WTC11 (cell line): ENCODE data around the gene C1QTNF12. TPM values are rescaled to one million over a fixed set of nuclear protein-coding genes. Genes with fewer than 3 reads are reported as not detected.

ENCODE experiments used
- ATAC-seq: fragments of 200-7000 bp; cut with Tn5 transposase; 2 replicates; pipeline ENCODE4 v1.10.0; 2021; ENCODE audit warnings: mild to moderate bottlenecking, moderate library complexity
- CTCF ChIA-PET: fragments of 300-600 bp; sonication (Branson Sonifier 250); formaldehyde crosslinking; loops from one replicate; lab custom pipeline; 2021; ENCODE audit warnings: antibody characterized with exemption; lab: Charles Lee
- POLR2A ChIA-PET: fragments of 350-600 bp; sonication (Branson Sonifier 250); formaldehyde crosslinking; loops from one replicate; lab custom pipeline; 2021; ENCODE audit warnings: antibody characterized with exemption; lab: Charles Lee
- DNase-seq: peaks from one replicate; pipeline ENCODE4 v3.0.0; 2021; ENCODE audit warnings: low spot score
- H3K27ac Mint-ChIP-seq: 2 replicates; pipeline ENCODE4 v1.8.0; 2021; ENCODE audit warnings: mixed read lengths
- H3K27me3 Mint-ChIP-seq: 2 replicates; pipeline ENCODE4 v1.8.0; 2021; ENCODE audit warnings: low read depth, mild to moderate bottlenecking, moderate library complexity, mixed read lengths
- H3K36me3 Mint-ChIP-seq: 2 replicates; pipeline ENCODE4 v1.8.0; 2021; ENCODE audit warnings: mixed read lengths
- H3K4me1 Mint-ChIP-seq: 2 replicates; pipeline ENCODE4 v1.8.0; 2022; ENCODE audit warnings: mixed read lengths
- H3K4me3 Mint-ChIP-seq: 2 replicates; pipeline ENCODE4 v1.8.0; 2021; ENCODE audit warnings: mild to moderate bottlenecking, moderate library complexity, mixed read lengths
- H3K9me3 Mint-ChIP-seq: 2 replicates; pipeline ENCODE4 v1.8.0; 2021; ENCODE audit warnings: mixed read lengths
- CREB1 ChIP-seq: sonication (generic); formaldehyde crosslinking; IDR thresholded peaks from 2 replicates; pipeline ENCODE4 v1.8.0; 2023; ENCODE audit warnings: mild to moderate bottlenecking, missing genetic modification reagents
- EMX1 ChIP-seq: fragments of 250-450 bp; sonication (Bioruptor Pico); IDR thresholded peaks from 2 replicates; pipeline ENCODE4 v1.8.0; 2021; ENCODE audit warnings: mild to moderate bottlenecking
- GTF2I ChIP-seq: fragments of 250-450 bp; sonication (Bioruptor Pico); conservative IDR thresholded peaks from 2 replicates; pipeline ENCODE4 v1.4.0; 2021; ENCODE audit warnings: mild to moderate bottlenecking
- IRF2 ChIP-seq: sonication (generic); formaldehyde crosslinking; IDR thresholded peaks from 2 replicates; pipeline ENCODE4 v1.8.0; 2022; ENCODE audit warnings: low read depth, missing genetic modification reagents, borderline replicate concordance
- MXD4 ChIP-seq: fragments of 250-450 bp; sonication (Bioruptor Pico); IDR thresholded peaks from 2 replicates; pipeline ENCODE4 v1.8.0; 2021; ENCODE audit warnings: mild to moderate bottlenecking, moderate library complexity, borderline replicate concordance
- MYBL2 ChIP-seq: sonication (generic); formaldehyde crosslinking; IDR thresholded peaks from 2 replicates; pipeline ENCODE4 v1.8.1; 2023; ENCODE audit warnings: mild to moderate bottlenecking, moderate library complexity, missing genetic modification reagents
- NFATC4 ChIP-seq: fragments of 250-450 bp; sonication (Bioruptor Pico); IDR thresholded peaks from 2 replicates; pipeline ENCODE4 v1.9.0; 2021; ENCODE audit warnings: mild to moderate bottlenecking
- PRDM15 ChIP-seq: sonication (generic); formaldehyde crosslinking; IDR thresholded peaks from 2 replicates; pipeline ENCODE4 v1.8.0; 2022; ENCODE audit warnings: missing genetic modification reagents
- TEAD4 ChIP-seq: sonication (generic); formaldehyde crosslinking; IDR thresholded peaks from 2 replicates; pipeline ENCODE4 v1.8.0; 2022; ENCODE audit warnings: mild to moderate bottlenecking, missing genetic modification reagents
- total RNA-seq: library from RNA; stranded (reverse); gene quantifications from 3 replicates; pipeline ENCODE4 v1.2.3, GENCODE V29; 2021
- TF ChIP-seq, protein P1 (sequence below): sonication (generic); formaldehyde crosslinking; IDR thresholded peaks from 2 replicates; pipeline ENCODE4 v1.8.0; 2023; ENCODE audit warnings: missing genetic modification reagents, mild to moderate bottlenecking, borderline replicate concordance
- TF ChIP-seq, protein P2 (sequence below): fragments of 250-450 bp; sonication (Bioruptor Pico); IDR thresholded peaks from 2 replicates; pipeline ENCODE4 v2.1.2; 2022; ENCODE audit warnings: mild to moderate bottlenecking, moderate library complexity
- TF ChIP-seq, protein P3 (sequence below): fragments of 250-450 bp; sonication (Bioruptor Pico); IDR thresholded peaks from 2 replicates; pipeline ENCODE4 v1.9.0; 2021; ENCODE audit warnings: moderate library complexity, mild to moderate bottlenecking, inconsistent platforms, borderline replicate concordance
- TF ChIP-seq, protein P4 (sequence below): sonication (generic); formaldehyde crosslinking; conservative IDR thresholded peaks from 2 replicates; pipeline ENCODE4 v1.8.1; 2023; ENCODE audit warnings: mild to moderate bottlenecking, low read depth, missing genetic modification reagents, moderate library complexity
- TF ChIP-seq, protein P5 (sequence below): sonication (generic); formaldehyde crosslinking; IDR thresholded peaks from 2 replicates; pipeline ENCODE4 v1.8.0; 2022; ENCODE audit warnings: mild to moderate bottlenecking, missing genetic modification reagents

The C1QTNF12 gene
- total RNA-seq, 1 experiment from 2014 or later = 10.3 TPM

- Mint-ChIP-seq H3K27me3 (no peaks in the 10 kb centered on the region), H3K27ac (no peak overlapping the region), H3K9me3 (peaks cover 3% of the 10 kb centered on the region; the same call in 1 of the 2 replicates), H3K4me3 (peak overlapping the region; percentile 60), H3K36me3 (peaks cover 10% of the 10 kb centered on the region), H3K4me1 (peaks cover 10% of the 10 kb centered on the region)
- ChIA-PET CTCF (no interaction called here), POLR2A (no interaction called here)
- DNase-seq = no peak
- no peak for ATAC-seq
- TF ChIP-seq, protein P1, sequence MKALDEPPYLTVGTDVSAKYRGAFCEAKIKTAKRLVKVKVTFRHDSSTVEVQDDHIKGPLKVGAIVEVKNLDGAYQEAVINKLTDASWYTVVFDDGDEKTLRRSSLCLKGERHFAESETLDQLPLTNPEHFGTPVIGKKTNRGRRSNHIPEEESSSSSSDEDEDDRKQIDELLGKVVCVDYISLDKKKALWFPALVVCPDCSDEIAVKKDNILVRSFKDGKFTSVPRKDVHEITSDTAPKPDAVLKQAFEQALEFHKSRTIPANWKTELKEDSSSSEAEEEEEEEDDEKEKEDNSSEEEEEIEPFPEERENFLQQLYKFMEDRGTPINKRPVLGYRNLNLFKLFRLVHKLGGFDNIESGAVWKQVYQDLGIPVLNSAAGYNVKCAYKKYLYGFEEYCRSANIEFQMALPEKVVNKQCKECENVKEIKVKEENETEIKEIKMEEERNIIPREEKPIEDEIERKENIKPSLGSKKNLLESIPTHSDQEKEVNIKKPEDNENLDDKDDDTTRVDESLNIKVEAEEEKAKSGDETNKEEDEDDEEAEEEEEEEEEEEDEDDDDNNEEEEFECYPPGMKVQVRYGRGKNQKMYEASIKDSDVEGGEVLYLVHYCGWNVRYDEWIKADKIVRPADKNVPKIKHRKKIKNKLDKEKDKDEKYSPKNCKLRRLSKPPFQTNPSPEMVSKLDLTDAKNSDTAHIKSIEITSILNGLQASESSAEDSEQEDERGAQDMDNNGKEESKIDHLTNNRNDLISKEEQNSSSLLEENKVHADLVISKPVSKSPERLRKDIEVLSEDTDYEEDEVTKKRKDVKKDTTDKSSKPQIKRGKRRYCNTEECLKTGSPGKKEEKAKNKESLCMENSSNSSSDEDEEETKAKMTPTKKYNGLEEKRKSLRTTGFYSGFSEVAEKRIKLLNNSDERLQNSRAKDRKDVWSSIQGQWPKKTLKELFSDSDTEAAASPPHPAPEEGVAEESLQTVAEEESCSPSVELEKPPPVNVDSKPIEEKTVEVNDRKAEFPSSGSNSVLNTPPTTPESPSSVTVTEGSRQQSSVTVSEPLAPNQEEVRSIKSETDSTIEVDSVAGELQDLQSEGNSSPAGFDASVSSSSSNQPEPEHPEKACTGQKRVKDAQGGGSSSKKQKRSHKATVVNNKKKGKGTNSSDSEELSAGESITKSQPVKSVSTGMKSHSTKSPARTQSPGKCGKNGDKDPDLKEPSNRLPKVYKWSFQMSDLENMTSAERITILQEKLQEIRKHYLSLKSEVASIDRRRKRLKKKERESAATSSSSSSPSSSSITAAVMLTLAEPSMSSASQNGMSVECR (CRISPR knock-in tag) = no peak
- TF ChIP-seq NFATC4 (CRISPR knock-in tag) (no peak), TEAD4 (CRISPR knock-in tag) (no peak), MXD4 (CRISPR knock-in tag) (no peak), GTF2I (no peak)
- TF ChIP-seq, protein P2, sequence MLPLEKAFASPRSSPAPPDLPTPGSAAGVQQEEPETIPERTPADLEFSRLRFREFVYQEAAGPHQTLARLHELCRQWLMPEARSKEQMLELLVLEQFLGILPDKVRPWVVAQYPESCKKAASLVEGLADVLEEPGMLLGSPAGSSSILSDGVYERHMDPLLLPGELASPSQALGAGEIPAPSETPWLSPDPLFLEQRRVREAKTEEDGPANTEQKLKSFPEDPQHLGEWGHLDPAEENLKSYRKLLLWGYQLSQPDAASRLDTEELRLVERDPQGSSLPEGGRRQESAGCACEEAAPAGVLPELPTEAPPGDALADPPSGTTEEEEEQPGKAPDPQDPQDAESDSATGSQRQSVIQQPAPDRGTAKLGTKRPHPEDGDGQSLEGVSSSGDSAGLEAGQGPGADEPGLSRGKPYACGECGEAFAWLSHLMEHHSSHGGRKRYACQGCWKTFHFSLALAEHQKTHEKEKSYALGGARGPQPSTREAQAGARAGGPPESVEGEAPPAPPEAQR (CRISPR knock-in tag) = no peak
- TF ChIP-seq, protein P3, sequence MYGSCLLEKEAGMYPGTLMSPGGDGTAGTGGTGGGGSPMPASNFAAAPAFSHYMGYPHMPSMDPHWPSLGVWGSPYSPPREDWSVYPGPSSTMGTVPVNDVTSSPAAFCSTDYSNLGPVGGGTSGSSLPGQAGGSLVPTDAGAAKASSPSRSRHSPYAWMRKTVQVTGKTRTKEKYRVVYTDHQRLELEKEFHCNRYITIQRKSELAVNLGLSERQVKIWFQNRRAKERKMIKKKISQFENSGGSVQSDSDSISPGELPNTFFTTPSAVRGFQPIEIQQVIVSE = no peak
- TF ChIP-seq, protein P4, sequence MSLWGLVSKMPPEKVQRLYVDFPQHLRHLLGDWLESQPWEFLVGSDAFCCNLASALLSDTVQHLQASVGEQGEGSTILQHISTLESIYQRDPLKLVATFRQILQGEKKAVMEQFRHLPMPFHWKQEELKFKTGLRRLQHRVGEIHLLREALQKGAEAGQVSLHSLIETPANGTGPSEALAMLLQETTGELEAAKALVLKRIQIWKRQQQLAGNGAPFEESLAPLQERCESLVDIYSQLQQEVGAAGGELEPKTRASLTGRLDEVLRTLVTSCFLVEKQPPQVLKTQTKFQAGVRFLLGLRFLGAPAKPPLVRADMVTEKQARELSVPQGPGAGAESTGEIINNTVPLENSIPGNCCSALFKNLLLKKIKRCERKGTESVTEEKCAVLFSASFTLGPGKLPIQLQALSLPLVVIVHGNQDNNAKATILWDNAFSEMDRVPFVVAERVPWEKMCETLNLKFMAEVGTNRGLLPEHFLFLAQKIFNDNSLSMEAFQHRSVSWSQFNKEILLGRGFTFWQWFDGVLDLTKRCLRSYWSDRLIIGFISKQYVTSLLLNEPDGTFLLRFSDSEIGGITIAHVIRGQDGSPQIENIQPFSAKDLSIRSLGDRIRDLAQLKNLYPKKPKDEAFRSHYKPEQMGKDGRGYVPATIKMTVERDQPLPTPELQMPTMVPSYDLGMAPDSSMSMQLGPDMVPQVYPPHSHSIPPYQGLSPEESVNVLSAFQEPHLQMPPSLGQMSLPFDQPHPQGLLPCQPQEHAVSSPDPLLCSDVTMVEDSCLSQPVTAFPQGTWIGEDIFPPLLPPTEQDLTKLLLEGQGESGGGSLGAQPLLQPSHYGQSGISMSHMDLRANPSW (CRISPR knock-in tag) = no peak
Observed at GRCh38 chr1:1233567-1233892, 13.0 kb downstream of the C1QTNF12 start.

DNA sequence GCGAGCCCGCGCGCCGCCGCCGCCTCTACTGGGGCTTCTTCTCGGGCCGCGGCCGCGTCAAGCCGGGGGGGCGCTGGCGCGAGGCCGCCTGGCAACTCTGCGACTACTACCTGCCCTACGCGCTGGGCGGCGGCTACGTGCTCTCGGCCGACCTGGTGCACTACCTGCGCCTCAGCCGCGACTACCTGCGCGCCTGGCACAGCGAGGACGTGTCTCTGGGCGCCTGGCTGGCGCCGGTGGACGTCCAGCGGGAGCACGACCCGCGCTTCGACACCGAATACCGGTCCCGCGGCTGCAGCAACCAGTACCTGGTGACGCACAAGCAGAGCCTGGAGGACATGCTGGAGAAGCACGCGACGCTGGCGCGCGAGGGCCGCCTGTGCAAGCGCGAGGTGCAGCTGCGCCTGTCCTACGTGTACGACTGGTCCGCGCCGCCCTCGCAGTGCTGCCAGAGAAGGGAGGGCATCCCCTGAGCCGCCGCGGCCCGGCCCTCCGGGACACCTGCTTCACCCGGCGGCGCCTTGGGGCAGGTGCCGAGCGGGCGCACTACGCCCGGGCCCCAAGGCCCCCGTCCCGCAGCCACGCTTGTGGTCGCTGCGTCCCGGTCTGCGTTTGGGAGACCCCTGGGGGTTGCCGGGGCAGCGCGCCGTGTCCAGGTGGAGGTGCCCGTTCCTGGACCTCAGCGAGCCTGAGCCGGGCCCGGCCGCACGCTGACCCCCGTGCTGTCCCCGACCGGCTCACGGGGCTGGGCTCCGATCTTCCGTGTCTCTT is 13.5 kb downstream of the C1QTNF12 start:
- DNase-seq (no peak), ATAC-seq (no peak)
- Mint-ChIP-seq H3K36me3 (peaks cover 10% of the 10 kb centered on the region), H3K27ac (no peak overlapping the region), H3K4me3 (peak overlapping the region; percentile 60)
- CTCF ChIA-PET = no interaction called here
- TF ChIP-seq PRDM15 (CRISPR knock-in tag) (peak; percentile 8), MYBL2 (CRISPR knock-in tag) (0 out of 2 replicates have a peak, but pooled peaks have one; percentile 16), IRF2 (CRISPR knock-in tag) (peak; percentile 14), EMX1 (CRISPR knock-in tag) (no peak), CREB1 (CRISPR knock-in tag) (no peak)
- TF ChIP-seq, protein P5, sequence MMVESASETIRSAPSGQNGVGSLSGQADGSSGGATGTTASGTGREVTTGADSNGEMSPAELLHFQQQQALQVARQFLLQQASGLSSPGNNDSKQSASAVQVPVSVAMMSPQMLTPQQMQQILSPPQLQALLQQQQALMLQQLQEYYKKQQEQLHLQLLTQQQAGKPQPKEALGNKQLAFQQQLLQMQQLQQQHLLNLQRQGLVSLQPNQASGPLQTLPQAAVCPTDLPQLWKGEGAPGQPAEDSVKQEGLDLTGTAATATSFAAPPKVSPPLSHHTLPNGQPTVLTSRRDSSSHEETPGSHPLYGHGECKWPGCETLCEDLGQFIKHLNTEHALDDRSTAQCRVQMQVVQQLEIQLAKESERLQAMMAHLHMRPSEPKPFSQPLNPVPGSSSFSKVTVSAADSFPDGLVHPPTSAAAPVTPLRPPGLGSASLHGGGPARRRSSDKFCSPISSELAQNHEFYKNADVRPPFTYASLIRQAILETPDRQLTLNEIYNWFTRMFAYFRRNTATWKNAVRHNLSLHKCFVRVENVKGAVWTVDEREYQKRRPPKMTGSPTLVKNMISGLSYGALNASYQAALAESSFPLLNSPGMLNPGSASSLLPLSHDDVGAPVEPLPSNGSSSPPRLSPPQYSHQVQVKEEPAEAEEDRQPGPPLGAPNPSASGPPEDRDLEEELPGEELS (CRISPR knock-in tag) = peak; percentile 1; the same call in 1 of the 2 replicates
- TF ChIP-seq, all 79 proteins: peak for 4
- POLR2A ChIA-PET = no interaction called here
- Mint-ChIP-seq H3K4me1 (peaks cover 10% of the 10 kb centered on the region), H3K9me3 (peaks cover 3% of the 10 kb centered on the region; the same call in 1 of the 2 replicates), H3K27me3 (no peaks in the 10 kb centered on the region)
